GM12878 (cell line): ENCODE measurements around the gene ZMIZ1. TPM values are rescaled to one million over a fixed set of nuclear protein-coding genes. Genes with fewer than 3 reads are reported as not detected.

ENCODE experiments used
- ATAC-seq: fragments of 200-7000 bp; cut with Tn5 transposase; 3 replicates; pipeline ENCODE4 v1.9.1; 2020; ENCODE audit warnings: mild to moderate bottlenecking, moderate library complexity
- BruUV-seq: library from RNA; stranded (reverse); fragments of 400-500 nt; replicated peaks from 2 replicates; lab custom pipeline; 2021; lab: Mats Ljungman, UMichigan
- CTCF ChIA-PET: fragments of 300-600 bp; sonication (Branson Sonifier 250); formaldehyde crosslinking; extraction: SDS; loops from one replicate; lab custom pipeline; 2021; ENCODE audit warnings: inconsistent platforms; lab: Yijun Ruan, JAX
- POLR2A ChIA-PET: fragments of 350-600 bp; formaldehyde crosslinking; extraction: SDS; loops from one replicate; lab custom pipeline; 2021; ENCODE audit warnings: inconsistent platforms; lab: Charles Lee
- RAD21 ChIA-PET: fragments of 300-600 bp; sonication (Branson Sonifier 250); formaldehyde crosslinking; loops from one replicate; lab custom pipeline; 2023; ENCODE audit warnings: antibody characterized with exemption; ENCODE audit not compliant: unreplicated experiment; lab: Charles Lee
- SMC1A ChIA-PET: fragments of 300-600 bp; sonication (Branson Sonifier 250); formaldehyde crosslinking; loops from one replicate; lab custom pipeline; 2023; ENCODE audit not compliant: unreplicated experiment, uncharacterized antibody; lab: Charles Lee
- DNase-seq: peaks from one replicate; pipeline ENCODE4 v3.0.0-alpha.2; 2011; ENCODE audit warnings: low read depth, low spot score
- FAIRE-seq: peaks from 3 replicates; lab custom pipeline; 2011; peaks lifted over from hg19 to GRCh38; lab: Jason Lieb, UNC
- H2AFZ ChIP-seq: 2 replicates; pipeline ENCODE4 v1.6.0; 2011; ENCODE audit warnings: low read depth, low read length, control low read depth; ENCODE audit not compliant: control insufficient read depth
- H3K27ac ChIP-seq: 2 replicates; pipeline ENCODE4 v1.5.1; 2011; ENCODE audit warnings: control low read depth; ENCODE audit not compliant: control insufficient read depth, insufficient read depth
- H3K27me3 ChIP-seq, 2 experiments: replicated peaks in 1 of 2; 2 replicates each; pipeline versions ENCODE4 v1.6.0 to v1.6.1; 2011; ENCODE audit warnings: low read length in 1 of 2; ENCODE audit not compliant: control insufficient read depth in 2 of 2, insufficient read depth in 2 of 2
- H3K36me3 ChIP-seq, 2 experiments: 2 replicates each; pipeline ENCODE4 v1.5.1; 2011; ENCODE audit warnings: low read length in 1 of 2; ENCODE audit not compliant: control insufficient read depth in 2 of 2, insufficient read depth in 2 of 2
- H3K4me1 ChIP-seq: 2 replicates; pipeline ENCODE4 v1.6.1; 2011; ENCODE audit warnings: mild to moderate bottlenecking, low read length, moderate library complexity, mixed read lengths; ENCODE audit not compliant: control insufficient read depth, insufficient read depth
- H3K4me2 ChIP-seq: 2 replicates; pipeline ENCODE4 v1.6.0; 2011; ENCODE audit warnings: control low read depth; ENCODE audit not compliant: control insufficient read depth, insufficient read depth
- H3K4me3 ChIP-seq: fragments of 200-600 bp; sonication (generic); 2 replicates; pipeline ENCODE4 v1.5.1; 2016
- H3K79me2 ChIP-seq: 2 replicates; pipeline ENCODE4 v1.6.0; 2011; ENCODE audit warnings: low read length; ENCODE audit not compliant: control insufficient read depth, insufficient read depth
- H3K9ac ChIP-seq: 2 replicates; pipeline ENCODE4 v1.8.0; 2011; ENCODE audit warnings: low read length, control low read depth, mixed read lengths; ENCODE audit not compliant: control insufficient read depth, insufficient read depth
- H3K9me3 ChIP-seq: replicated peaks from 3 replicates; pipeline ENCODE4 v1.5.1; 2011; ENCODE audit warnings: mild to moderate bottlenecking, low read length; ENCODE audit not compliant: control insufficient read depth, insufficient read depth
- H4K20me1 ChIP-seq: 2 replicates; pipeline ENCODE4 v1.6.0; 2011; ENCODE audit not compliant: control insufficient read depth, insufficient read depth
- CREM ChIP-seq: IDR thresholded peaks from 2 replicates; pipeline ENCODE4 v1.6.1; 2014; ENCODE audit warnings: antibody characterized with exemption, low read depth
- FOXK2 ChIP-seq: fragments of 450-650 bp; IDR thresholded peaks from 2 replicates; pipeline ENCODE4 v1.6.1; 2017; ENCODE audit warnings: mild to moderate bottlenecking, moderate library complexity
- IKZF1 ChIP-seq: fragments of 450-650 bp; conservative IDR thresholded peaks from 2 replicates; pipeline ENCODE4 v1.6.1; 2017; ENCODE audit warnings: antibody characterized with exemption, mild to moderate bottlenecking
- MLLT1 ChIP-seq: fragments of 450-650 bp; IDR thresholded peaks from 2 replicates; pipeline ENCODE4 v1.6.1; 2016; ENCODE audit warnings: mild to moderate bottlenecking
- NFYB ChIP-seq: IDR thresholded peaks from 2 replicates; pipeline ENCODE4 v1.6.1; 2011; ENCODE audit warnings: low read depth, mild to moderate bottlenecking, low read length, improper control_type of control experiment, moderate library complexity; ENCODE audit not compliant: insufficient read depth
- SIN3A ChIP-seq: IDR thresholded peaks from 2 replicates; pipeline ENCODE4 v1.6.1; 2012; ENCODE audit warnings: low read depth, low read length, improper control_type of control experiment
- ZNF24 ChIP-seq: fragments of 450-650 bp; IDR thresholded peaks from 2 replicates; pipeline ENCODE4 v1.6.1; 2017; ENCODE audit warnings: antibody characterized with exemption, mild to moderate bottlenecking
- ZSCAN29 ChIP-seq: fragments of 450-650 bp; IDR thresholded peaks from 2 replicates; pipeline ENCODE4 v1.6.1; 2017; ENCODE audit warnings: mild to moderate bottlenecking, moderate library complexity
- WGBS: methylation state at CpG from one replicate; pipeline ENCODE4 v1.1.6; 2016; ENCODE audit warnings: low lambda C conversion rate; ENCODE audit not compliant: insufficient replicate concordance, insufficient coverage; ENCODE audit errors: missing lambda C conversion rate; 5-methylcytosine and 5-hydroxymethylcytosine counted together
- in situ Hi-C: fragments of 300-500 bp; cut with MboI; formaldehyde crosslinking; loops from 9 replicates; pipeline ENCODE4 v1.14.3; 2018; ENCODE audit warnings: mixed read lengths
- intact Hi-C: fragments of 100-400 bp; cut with micrococcal nuclease; formaldehyde crosslinking; loops from one replicate; pipeline ENCODE4 v1.14.2; 2022; ENCODE audit not compliant: unreplicated experiment
- polyA plus RNA-seq, 11 experiments: library from polyadenylated mRNA; depleted of rRNA in 4 of 11; unstranded in 6 of 11; stranded (reverse) in 5 of 11; fragments of >200 nt; fragmentation: Nextera tagmentation in 4 of 11; fragmentation: Illumina TruSeq in 1 of 11; extraction: Ambion mirVana in 4 of 11; extraction: Trizol in 1 of 11; gene quantifications; 1 replicate in 1 of 11; 2 replicates in 10 of 11; pipeline versions ENCODE4 v1.2.1 to v1.2.3, GENCODE V29; 2011 to 2016; ENCODE audit warnings: inconsistent platforms in 2 of 11, missing spikeins in 2 of 11, low read depth in 1 of 11
- total RNA-seq, 4 experiments: library from RNA; depleted of rRNA in 3 of 4; stranded (reverse); fragments of >200 nt in 3 of 4; fragmentation: Illumina TruSeq in 1 of 4; extraction: Trizol in 1 of 4; gene quantifications; 2 replicates each; pipeline versions ENCODE4 v1.2.1 to v1.2.3, GENCODE V29; 2013 to 2021
- TF ChIP-seq, protein P1 (sequence below): fragments of 450-650 bp; IDR thresholded peaks from 2 replicates; pipeline ENCODE4 v1.6.1; 2018; ENCODE audit warnings: mild to moderate bottlenecking, low read depth, moderate library complexity; ENCODE audit not compliant: partially characterized antibody
- TF ChIP-seq, protein P2 (sequence below): fragments of 450-650 bp; IDR thresholded peaks from 2 replicates; pipeline ENCODE4 v1.6.1; 2016; ENCODE audit warnings: mild to moderate bottlenecking
- TF ChIP-seq, protein P3 (sequence below): IDR thresholded peaks from 2 replicates; pipeline ENCODE4 v1.6.1; 2012; ENCODE audit warnings: mild to moderate bottlenecking, low read depth, low read length

Gene ZMIZ1
- total and polyA plus RNA-seq, 10 of the 15 experiments (the other 5 are each of a cell fraction or from before 2014, with no cell fraction given): 3.1 to 82.3 (median 14.9) TPM

DNA sequence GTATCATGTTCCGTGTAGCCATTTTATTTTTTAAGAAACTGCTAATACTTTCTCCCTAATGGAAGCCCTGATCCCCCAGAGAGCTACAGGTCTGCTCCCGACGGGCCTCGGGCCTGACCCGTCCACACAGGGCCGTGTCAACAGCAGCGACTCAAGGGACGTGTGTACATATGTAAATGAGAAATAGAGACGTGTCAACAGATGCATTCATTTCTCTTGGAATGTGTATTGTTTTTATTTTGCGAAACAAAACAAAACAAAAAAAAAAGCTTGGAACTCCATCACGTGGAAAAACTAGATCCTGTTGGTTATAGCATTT, 246.8 kb downstream of the ZMIZ1 start:
- no peak for FAIRE-seq
- SMC1A ChIA-PET: interaction anchor here (0.8 to 2.0 kb wide), 10 partner anchors 15 to 71 kb away, joined by 3 to 12 read pairs (median 4); no protein-coding TSS in a partner anchor
- Histone ChIP-seq H3K27ac (no peak overlapping the region), H3K79me2 (no peaks in the 10 kb centered on the region), H3K36me3 (peaks cover 0 to 16% of the 10 kb centered on the region in 2 experiments; a peak in 2 of 4 replicates), H3K4me3 (no peak overlapping the region), H2AFZ (no peak overlapping the region), H3K27me3 (no peaks in the 10 kb centered on the region), H3K9ac (no peak overlapping the region), H3K4me1 (peaks cover 27% of the 10 kb centered on the region), H4K20me1 (no peaks in the 10 kb centered on the region), H3K9me3 (no peaks in the 10 kb centered on the region; the same call in 2 of the 3 replicates), H3K4me2 (no peak overlapping the region)
- RAD21 ChIA-PET: interaction anchor here (1.2 to 2.2 kb wide), 3 partner anchors 29 to 71 kb away, joined by 3 to 14 read pairs (median 8); partner anchors contain the start of gene PPIF
- intact Hi-C loops (no loop called here), in situ Hi-C loops (no loop called here)
- TF ChIP-seq, protein P1, sequence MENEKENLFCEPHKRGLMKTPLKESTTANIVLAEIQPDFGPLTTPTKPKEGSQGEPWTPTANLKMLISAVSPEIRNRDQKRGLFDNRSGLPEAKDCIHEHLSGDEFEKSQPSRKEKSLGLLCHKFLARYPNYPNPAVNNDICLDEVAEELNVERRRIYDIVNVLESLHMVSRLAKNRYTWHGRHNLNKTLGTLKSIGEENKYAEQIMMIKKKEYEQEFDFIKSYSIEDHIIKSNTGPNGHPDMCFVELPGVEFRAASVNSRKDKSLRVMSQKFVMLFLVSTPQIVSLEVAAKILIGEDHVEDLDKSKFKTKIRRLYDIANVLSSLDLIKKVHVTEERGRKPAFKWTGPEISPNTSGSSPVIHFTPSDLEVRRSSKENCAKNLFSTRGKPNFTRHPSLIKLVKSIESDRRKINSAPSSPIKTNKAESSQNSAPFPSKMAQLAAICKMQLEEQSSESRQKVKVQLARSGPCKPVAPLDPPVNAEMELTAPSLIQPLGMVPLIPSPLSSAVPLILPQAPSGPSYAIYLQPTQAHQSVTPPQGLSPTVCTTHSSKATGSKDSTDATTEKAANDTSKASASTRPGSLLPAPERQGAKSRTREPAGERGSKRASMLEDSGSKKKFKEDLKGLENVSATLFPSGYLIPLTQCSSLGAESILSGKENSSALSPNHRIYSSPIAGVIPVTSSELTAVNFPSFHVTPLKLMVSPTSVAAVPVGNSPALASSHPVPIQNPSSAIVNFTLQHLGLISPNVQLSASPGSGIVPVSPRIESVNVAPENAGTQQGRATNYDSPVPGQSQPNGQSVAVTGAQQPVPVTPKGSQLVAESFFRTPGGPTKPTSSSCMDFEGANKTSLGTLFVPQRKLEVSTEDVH: no peak
- TF ChIP-seq, protein P2, sequence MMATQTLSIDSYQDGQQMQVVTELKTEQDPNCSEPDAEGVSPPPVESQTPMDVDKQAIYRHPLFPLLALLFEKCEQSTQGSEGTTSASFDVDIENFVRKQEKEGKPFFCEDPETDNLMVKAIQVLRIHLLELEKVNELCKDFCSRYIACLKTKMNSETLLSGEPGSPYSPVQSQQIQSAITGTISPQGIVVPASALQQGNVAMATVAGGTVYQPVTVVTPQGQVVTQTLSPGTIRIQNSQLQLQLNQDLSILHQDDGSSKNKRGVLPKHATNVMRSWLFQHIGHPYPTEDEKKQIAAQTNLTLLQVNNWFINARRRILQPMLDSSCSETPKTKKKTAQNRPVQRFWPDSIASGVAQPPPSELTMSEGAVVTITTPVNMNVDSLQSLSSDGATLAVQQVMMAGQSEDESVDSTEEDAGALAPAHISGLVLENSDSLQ: no peak
- TF ChIP-seq IKZF1 (no peak), ZNF24 (no peak), ZSCAN29 (no peak), SIN3A (no peak), NFYB (no peak), FOXK2 (no peak), CREM (no peak), MLLT1 (no peak)
- TF ChIP-seq, protein P3, sequence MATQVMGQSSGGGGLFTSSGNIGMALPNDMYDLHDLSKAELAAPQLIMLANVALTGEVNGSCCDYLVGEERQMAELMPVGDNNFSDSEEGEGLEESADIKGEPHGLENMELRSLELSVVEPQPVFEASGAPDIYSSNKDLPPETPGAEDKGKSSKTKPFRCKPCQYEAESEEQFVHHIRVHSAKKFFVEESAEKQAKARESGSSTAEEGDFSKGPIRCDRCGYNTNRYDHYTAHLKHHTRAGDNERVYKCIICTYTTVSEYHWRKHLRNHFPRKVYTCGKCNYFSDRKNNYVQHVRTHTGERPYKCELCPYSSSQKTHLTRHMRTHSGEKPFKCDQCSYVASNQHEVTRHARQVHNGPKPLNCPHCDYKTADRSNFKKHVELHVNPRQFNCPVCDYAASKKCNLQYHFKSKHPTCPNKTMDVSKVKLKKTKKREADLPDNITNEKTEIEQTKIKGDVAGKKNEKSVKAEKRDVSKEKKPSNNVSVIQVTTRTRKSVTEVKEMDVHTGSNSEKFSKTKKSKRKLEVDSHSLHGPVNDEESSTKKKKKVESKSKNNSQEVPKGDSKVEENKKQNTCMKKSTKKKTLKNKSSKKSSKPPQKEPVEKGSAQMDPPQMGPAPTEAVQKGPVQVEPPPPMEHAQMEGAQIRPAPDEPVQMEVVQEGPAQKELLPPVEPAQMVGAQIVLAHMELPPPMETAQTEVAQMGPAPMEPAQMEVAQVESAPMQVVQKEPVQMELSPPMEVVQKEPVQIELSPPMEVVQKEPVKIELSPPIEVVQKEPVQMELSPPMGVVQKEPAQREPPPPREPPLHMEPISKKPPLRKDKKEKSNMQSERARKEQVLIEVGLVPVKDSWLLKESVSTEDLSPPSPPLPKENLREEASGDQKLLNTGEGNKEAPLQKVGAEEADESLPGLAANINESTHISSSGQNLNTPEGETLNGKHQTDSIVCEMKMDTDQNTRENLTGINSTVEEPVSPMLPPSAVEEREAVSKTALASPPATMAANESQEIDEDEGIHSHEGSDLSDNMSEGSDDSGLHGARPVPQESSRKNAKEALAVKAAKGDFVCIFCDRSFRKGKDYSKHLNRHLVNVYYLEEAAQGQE: no peak
- ATAC-seq: no peak
- no TSS peak for BruUV-seq
- POLR2A ChIA-PET: interaction anchor here (1.6 to 1.9 kb wide), 2 partner anchors 19 to 29 kb away, joined by 3 to 10 read pairs; no protein-coding TSS in a partner anchor
- 75% methylated on average over 11 of the region's 11 CpGs for WGBS
- no peak for DNase-seq
- CTCF ChIA-PET: interaction anchor here (0.7 to 3.4 kb wide), 6 partner anchors 19 to 978 kb away, joined by 3 to 18 read pairs (median 6); no protein-coding TSS in a partner anchor
